ENCODE measurements around the gene ANAPC15. TPM values are rescaled to one million over a fixed set of nuclear protein-coding genes. Genes with fewer than 3 reads are reported as not detected.

Gene ANAPC15
- total and polyA plus RNA-seq, 9 of the 15 experiments (the other 6 are each of a cell fraction or from before 2014, with no cell fraction given), result 53.0 to 254 (median 75.7) TPM

- TF ChIP-seq REST (IDR thresholded peaks at IDR 0.05; ENCODE audit: borderline replicate concordance) (peak; percentile 90), REST (CRISPR knock-in tag; IDR thresholded peaks at IDR 0.05; ENCODE audit: low read depth) (no peak), SMC3 (conservative IDR thresholded peaks at IDR 0.05; ENCODE audit: insufficient read depth, low read depth, low read length) (peak; percentile 91), CBX1 (IDR thresholded peaks at IDR 0.05; ENCODE audit: low read depth) (no peak), HDAC3 (IDR thresholded peaks at IDR 0.05; ENCODE audit: borderline replicate concordance, partially characterized antibody) (no peak), ZBTB7A (IDR thresholded peaks at IDR 0.05; ENCODE audit: borderline replicate concordance, control insufficient read depth, low read depth, low read length) (peak; percentile 58; the same call in 1 of the 2 replicates), SAP30 (IDR thresholded peaks at IDR 0.05; ENCODE audit: borderline replicate concordance, insufficient read depth, low read depth, low read length, poor library complexity, severe bottlenecking) (no peak), ZNF263 (CRISPR knock-in tag; IDR thresholded peaks at IDR 0.05; ENCODE audit: borderline replicate concordance) (no peak), DEAF1 (CRISPR knock-in tag; IDR thresholded peaks at IDR 0.05) (peak; percentile 87), CREBBP (IDR thresholded peaks at IDR 0.05; ENCODE audit: low read depth, low read length) (no peak), CBX5 (IDR thresholded peaks at IDR 0.05; ENCODE audit: borderline replicate concordance, low read depth) (0 out of 2 replicates have a peak, but pooled peaks have one; percentile 18), ZMIZ1 (IDR thresholded peaks at IDR 0.05; ENCODE audit: low read depth in 2 of 2, low read length in 2 of 2) (no peak), SIN3B (IDR thresholded peaks at IDR 0.05; ENCODE audit: low read depth) (no peak), EGR1 (conservative IDR thresholded peaks at IDR 0.05) (peak; percentile 63)
These were observed 21.2 kb downstream of the ANAPC15 start (continued) for GRCh38 chr11:72091292-72091691.
